Brain pericyte (primary cell): ENCODE results near the gene DPP6.
A peak's percentile ranks its signal among the peaks of the same experiment; 100 is the strongest.
"Not testable (repeated sequence)": the region's sequence is repeated elsewhere in the genome, so short reads cannot be mapped to it uniquely, and the experiment has no call there.

Source experiments
- DNase-seq: peaks from one replicate; pipeline ENCODE4 v3.0.0-alpha.2; 2012; ENCODE audit warnings: low read depth, low spot score

DPP6 gene

GRCh38 chr7:154909241-154910105, 857.3 kb downstream of the DPP6 start:
- DNase-seq = no peak

DNA sequence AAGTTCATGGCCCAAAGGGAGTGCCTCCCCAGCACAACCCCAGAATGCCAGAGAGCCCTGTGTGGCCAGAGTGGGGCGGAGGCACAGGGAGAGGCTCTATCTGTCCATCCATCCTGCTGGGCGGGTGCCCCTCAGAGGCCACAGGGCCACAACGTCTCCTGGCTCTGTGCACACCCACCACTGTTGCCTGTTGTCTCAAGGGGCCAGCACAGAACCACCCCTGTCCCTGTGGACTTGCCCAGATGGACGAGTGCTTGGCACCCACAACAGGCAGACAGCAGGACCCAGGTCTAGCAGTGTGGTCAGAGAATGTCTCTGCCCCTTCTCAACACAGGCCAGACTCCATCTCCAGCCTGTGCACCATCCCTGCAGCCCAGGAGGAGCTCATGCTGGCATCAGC, 857.9 kb downstream of the DPP6 start:
- DNase-seq = no peak

DNA sequence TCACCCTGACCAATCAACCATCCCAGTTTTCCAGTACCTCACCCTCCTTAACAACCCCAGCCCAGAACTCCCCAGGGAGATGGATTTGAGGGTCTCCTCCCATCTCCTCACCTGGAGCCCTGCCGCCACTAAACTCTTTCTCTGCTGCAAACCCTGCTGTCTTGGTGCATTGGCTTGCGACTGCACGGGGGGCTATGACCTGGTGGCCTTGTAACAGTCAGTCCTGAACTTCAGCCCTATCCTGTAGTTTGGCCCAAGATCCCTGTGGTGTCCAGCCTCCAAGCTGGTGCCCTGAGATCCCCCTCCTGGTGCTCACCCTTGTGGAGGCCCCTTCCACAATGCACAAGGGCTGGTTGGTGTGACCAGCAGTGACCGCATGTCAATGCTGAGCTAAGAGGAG, 858.8 kb downstream of the DPP6 start:
- no peak for DNase-seq

DNA sequence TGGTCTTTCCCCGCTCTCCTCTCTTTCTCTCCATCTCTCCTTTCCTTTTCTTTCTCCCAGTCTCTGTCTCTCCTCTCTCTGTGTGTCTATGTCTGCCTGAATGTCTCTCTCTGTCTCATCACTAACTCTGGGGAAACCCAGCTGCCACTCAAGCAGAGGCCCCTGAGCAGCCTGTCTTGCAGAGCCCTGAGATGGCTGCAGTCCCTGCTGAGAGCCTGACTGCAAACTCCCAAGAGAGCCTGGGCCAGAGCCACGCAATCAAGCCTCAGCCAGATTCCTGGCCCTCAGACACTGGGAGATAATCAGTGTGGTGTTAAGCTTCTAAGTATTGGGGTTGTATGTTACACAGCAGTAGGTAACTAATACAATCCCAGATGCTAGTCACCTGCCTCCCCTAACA, 859.2 kb downstream of the DPP6 start:
- DNase-seq = no peak

DNA sequence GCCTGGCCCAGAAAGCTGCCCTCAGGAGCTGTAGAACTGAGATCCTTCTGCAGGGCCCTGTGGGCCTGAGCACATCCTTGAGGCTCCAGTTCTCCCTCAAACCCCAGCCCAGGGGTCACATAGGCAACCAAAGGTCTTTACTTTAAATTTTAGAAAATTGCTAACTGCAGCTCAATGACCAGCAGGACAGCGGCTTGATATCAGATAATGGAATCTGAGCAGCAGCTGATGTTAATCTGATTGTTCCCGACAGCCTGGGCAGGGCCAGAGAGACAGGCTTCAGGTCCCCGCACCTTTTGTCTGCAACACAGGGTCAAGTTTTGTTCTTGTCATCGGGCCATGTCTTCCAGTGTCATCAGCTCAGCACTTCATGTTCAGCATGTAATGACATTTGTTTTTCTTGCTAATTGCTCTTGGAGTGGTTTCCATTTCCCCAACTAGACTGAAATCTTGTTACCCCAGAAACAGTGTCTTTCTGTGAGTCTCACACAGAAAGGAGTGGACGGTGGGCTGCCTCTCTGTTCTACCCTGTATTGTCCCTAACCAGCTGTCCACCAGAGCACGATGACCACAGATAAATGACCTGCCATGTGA, 859.8 kb downstream of the DPP6 start:
- no peak for DNase-seq

- DNase-seq = no peak
Measured at GRCh38 chr7:154912871-154913637, 860.9 kb downstream of the DPP6 start.

- peak; percentile 12 for DNase-seq
Measured at GRCh38 chr7:154913638-154914307, 861.6 kb downstream of the DPP6 start.

DNA sequence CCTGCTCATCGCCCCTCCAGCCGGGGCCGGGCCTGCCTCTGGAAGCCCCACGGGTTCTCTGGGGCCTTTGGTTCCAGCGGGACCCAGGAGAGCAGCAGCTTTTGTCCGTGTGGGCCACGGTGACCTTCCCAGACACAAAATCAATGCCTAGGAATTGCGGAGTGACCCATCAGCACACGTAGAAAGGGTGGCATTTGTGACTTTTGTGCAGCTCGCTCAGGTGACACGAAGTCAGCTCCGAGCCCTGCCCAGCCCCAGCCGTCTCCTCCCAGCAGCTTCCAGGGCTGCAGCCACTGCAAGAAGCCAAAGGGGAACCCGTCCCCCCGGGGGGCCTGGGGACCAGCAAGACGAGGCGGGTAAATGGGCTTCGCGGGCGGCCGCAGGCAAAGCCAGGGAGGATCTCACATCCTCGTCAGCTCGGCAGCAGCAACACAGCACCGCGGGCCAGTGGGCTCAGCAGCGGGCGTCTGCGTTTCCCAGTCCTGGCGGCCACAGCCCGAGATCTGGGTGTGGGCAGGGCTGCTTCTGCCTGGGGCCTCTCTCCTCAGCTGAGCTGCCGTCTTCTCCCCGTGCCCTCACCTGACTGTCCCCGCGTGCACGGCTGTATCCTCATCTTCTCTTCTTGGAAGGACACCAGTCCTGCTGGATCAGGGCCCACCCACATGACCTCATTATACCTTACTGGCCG, 862.3 kb downstream of the DPP6 start:
- DNase-seq = no peak

DNA sequence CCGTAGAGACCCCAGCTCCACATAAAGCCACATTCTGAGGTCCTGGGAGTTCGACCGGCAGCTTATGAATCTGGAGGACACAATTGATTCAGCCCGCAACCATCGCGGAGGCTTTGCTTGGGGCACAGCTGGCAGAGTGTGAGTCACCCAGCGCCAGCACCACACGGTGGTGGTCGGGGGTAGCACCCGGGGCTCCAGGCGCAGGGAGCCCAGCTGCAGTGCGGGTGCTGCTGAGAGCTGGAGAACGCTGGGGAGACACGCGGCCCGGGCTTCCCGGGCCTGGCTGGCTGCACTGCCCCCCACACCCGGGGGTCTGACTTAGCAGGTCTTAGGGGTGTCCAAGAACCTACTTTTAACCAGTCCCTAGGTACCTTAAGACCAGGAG, 862.8 kb downstream of the DPP6 start:
- DNase-seq = no peak

DNA sequence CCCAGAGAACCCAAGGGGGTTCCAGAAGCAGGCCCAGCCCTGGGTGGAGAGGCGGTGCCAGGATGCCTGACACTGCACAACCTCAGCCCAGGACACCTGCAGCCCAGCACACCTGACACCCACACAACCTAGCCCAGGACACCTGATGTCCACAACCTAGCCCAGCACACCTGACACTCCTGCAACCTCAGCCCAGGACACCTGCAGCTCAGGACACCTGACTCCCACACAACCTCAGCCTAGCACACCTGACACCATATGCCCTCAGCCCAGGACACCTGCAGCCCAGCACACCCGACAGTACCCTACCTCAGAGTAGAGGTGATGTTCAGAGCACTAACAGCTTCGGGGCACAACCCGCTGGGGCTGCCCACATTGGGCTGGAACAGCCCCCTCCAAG, 863.4 kb downstream of the DPP6 start:
- no peak for DNase-seq

- DNase-seq = no peak
Measured at GRCh38 chr7:154916381-154916780, 864.2 kb downstream of the DPP6 start.

DNA sequence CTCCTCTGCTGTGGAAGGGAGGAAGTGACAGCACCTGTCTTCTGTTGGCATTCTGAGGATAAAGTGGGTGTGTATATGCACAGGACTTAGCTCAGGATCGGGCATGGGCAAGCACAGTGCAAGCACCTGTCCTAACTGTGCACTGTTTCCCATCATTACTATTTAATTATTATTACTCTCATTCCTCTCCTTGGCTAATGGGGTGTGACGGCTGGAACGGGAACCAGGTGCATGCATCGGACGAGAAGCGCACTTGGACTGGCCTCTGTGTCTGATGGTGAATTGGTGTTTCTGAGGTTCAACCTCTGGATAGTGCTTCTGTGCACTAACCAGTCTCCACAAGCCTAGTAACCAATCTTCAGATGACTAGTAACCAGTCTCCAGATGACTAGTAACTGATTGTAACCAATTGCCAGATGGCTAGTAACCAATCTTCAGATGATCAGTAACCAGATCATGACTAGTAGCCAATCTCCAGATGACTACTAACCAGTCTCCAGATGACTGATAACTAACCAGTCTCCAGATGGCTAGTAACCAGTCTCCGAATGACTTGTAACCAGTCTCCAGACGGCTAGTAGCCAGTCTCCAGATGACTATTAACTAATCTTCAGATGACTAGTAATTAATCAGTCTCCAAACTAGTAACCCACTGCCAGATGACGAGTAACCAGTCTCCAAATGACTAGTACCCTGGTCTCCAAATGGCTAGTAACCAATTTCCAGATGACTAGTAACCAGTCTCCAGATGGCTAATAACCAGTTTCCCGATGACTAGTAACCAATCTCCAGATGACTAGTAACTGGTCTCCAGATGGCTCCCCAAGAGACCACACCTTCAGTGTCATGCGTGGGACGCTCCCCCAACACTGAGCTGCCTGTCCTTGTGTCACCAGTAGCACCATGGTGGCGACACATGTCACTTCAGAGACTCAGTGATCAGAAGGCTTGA, 864.9 kb downstream of the DPP6 start:
- DNase-seq = no peak

DNA sequence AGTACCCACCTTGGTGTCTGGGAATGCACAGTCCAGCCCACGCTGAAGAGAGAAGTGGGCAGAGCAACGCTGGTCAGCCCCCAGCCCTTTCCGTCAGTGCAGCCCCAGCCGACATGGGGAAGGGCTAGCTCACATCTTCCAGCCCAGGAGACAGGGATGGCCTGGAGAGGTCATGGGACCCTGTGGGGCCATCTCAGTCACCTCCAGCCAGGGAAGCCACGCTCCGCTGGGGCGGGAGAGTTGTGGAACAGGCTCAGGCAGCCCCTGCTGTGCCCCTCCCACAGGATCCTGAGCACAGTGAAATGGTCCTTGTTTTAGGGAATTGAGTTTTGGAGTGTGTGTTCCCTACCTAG, 865.6 kb downstream of the DPP6 start:
- DNase-seq = no peak

- no peak for DNase-seq
Measured at GRCh38 chr7:154918266-154918665, 866.1 kb downstream of the DPP6 start.

GRCh38 chr7:154918741-154919140, 866.5 kb downstream of the DPP6 start:
- no peak for DNase-seq

DNA sequence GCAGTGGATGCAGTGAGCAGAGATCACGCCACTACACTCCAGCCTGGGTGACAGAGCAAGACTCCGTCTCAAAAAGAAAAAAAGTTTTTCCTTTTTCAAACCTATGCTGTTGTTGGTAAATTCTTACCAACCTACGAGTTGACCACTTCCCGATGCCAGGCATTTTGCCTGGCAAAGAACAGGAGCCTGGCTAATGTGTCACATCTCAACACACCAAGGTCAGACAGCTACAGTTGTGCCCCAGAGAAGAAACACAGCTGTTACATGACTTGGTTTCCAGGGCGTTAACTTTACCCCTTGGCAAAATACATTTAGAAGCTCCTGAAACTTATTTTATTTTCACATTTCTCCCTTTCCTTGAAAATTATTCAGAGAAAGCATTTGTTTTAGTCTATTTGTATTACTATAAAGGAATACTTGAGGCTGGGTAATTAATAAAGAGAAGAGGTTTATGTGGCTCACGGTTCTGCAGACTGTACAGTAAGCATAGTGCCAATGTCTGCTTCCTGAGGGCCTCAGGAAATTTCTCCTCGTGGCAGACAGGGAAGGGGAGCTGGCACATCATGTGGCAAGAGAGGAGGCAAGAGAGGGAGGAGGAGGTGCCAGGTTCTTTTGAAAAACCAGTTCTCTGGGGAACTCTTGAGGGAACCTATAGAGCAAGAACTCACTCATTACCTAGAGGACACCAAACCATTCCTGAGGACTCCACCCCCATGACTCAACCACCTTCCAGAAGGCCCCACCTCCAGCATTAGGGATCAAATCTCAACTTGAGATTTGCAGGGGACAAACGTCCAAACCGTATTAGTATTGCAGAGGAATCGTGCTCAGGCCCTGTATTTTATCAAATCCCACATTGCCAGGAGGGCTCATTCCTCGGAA, 867.4 kb downstream of the DPP6 start:
- no peak for DNase-seq

DNA sequence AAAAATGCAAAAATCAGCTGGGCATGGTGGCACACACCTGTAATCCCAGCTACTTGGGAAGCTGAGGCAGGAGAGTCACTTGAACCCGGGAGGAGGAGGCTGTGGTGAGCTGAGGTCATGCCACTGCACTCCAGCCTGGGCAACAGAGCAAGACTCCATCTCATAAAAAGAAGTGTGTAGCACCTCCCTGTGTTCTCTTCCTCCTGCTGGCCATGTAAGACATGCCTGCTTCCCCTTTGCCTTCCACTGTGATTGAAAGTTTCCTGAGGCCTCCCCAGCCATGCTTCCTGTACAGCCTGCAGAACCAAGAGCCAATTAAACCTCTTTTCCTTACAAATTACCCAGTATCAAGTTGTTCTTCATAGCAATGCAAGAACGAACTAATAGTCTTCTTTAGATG, 870.3 kb downstream of the DPP6 start:
- not testable (repeated sequence) for DNase-seq

DNA sequence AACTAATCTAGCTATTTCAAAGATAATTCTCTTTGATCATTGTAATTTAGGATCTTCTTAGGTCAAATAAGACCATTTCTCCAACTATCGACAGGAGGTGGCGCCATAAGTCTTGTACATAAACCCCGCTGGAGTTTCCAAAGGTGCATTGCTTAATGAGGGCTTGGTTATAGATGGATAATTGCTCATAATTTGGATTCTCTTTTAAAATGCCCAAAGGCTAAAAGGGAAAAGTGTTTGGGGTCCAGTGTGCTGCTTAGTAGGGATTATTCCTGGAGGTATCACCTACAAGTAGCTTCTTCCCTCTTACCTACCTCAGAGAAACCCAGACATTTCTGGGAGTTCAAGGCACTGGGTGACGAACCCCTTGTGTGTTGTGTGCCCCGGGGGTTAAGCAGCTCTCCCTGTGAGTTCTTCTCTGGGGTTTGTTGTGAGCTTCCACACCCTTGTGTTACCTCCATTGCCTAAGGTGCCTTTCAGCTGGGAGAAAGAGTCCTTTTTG, 875.5 kb downstream of the DPP6 start:
- peak; percentile 48 for DNase-seq
